ENCODE data around the gene UTS2R.
"Not testable (repeated sequence)": the region's sequence is repeated elsewhere in the genome, so short reads cannot be mapped to it uniquely, and the experiment has no call there.

UTS2R gene

DNA sequence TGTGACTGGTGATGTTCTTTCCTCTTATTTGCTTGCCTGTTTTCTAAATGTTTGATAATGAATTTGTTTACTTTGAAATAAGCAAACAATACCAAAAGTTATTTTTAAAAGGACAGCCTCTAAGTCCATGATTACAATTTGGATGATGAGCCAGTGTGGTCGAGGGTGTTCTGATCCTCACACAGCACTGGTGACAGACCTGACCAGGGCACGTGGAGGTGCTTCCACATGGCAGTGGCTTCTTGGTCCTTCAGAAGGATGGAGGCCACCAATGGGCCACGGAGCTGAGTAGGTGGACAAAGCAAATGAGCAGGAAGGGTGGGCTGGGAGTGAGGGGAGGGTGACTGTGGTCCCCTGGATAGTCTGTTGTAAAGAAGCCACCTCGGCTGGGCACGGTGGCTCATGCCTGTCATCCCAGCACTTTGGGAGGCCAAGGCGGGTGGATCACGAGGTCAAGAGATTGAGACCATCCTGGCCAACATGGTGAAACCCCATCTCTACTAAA lies 16.7 kb upstream of the UTS2R start:
- DNase-seq (ENCODE audit: low read depth), result no peak

DNA sequence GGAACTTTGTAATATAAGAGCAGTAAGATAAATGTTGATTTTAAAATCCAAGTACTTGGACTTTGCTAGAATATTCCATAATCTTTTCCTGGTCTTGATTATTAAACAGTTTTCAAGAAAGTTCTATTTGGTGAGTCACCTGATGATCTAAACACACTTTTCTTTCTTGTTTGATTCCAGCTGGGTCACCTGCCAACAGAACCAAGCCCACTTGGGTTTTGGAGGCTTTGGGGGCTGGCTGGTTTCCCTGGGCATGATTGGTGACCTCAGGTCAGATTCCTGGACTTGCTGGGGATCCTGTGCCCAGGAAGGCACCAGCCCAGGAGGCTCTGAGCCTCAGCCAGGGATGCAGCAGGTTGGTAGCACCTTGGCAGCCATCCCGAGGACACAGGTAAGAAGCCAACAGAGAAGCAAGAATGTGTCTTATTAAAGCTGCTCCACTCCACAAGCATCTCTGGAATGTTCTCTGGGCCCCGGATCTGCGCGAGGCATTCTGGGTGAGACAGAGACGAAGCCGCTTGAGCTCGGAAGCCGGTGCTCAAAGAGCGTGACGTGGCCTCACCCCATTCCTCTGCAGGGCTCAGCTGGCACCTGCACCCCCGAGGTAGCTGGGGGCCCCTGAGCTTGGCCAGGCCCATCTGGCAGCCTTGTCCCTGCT lies 15.7 kb upstream of the UTS2R start:
- DNase-seq (ENCODE audit: low read depth), result no peak

DNA sequence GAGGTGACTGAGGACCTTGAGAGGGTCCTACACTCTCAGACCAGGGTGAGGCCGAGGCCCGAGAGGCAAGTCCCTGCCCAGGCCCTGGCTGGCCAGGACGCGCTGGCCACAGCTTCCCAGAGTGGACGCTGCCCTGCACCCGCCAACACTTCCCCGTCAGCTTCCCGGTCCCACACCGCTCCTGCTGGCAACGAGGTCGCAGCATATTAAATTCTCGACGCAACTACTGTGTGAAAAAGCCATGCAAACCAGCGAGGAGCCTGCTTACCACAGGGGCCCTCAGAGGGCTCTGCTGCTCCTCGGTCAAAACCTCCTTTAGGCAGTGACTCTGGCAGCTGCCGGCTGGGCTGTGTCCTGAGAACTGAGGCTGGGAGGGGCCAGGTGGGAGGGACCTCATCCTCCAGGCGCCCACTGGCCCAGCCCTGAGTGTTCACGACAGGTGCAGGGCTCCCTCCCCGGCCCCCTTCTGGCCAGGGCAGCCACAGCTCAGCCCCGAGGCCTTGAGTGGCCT lies 14.7 kb upstream of the UTS2R start:
- no peak for DNase-seq (ENCODE audit: low read depth)

DNA sequence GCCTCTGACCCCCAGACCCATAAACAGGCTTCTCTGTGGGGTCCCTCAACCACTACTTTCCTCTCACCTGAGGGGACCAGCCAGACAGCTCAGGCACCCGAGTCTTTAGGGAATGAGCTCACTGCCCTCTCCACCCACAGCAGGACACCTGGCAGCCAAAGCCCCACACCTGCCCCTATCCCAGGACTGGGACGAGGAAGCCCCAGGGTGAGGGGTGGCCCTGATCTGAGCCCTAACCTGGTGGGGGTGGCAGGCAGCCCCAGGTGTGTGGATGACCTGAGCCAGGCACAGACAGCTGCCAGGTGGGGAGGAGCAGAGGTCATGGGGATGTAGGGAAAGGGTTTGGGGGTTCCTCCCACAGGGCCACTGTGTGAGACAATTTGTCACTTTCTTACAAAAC lies 14.2 kb upstream of the UTS2R start:
- no peak for DNase-seq (ENCODE audit: low read depth)

DNA sequence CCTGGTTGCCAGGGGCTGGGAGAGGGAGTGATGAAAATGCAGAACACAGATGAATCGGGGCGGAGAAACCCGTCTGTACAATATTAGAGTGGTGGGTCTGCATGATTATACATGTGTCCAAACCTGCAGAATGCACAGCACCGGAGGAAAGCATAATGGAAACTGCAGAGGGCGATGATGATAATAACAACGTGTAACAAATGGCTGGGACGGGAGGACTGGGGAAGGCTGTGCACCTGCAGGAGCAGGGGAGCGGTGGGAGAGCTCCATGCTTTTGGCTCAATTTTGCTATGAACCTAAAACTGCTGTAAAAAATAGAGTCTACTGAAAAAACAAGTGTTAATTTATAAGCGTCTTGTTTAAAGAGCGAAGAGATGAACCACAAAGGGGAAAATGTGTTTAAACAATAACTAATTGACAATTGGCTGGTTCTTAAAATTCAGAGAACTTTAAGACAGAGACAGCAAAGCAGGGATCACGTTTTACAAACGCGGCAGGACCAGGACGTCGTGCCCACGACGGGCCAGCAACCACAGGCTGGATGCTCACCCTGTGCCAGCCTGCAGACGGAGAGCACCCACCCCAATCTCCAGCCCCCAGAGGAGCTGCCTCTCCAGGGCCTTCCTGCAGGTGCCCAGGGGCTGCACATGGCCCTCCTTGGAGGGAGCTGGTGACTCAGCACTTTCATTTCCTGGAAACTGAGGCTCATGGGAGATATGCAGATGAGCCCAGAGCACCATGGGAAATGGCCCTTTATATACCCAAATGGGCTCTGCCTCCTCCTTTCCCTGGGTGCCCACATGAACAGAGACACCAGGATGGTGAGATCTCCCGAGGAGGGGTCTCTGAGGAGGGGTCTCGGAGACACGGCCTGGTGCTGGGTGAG lies 12.9 kb upstream of the UTS2R start, which contains the start of gene TEX19:
Gene TEX19 (plus strand): TSS at position 783 of the 886 bp plus-strand sequence. CDS start 2,904 bp downstream, outside the sequence.
- DNase-seq (ENCODE audit: low read depth), result no peak

DNA sequence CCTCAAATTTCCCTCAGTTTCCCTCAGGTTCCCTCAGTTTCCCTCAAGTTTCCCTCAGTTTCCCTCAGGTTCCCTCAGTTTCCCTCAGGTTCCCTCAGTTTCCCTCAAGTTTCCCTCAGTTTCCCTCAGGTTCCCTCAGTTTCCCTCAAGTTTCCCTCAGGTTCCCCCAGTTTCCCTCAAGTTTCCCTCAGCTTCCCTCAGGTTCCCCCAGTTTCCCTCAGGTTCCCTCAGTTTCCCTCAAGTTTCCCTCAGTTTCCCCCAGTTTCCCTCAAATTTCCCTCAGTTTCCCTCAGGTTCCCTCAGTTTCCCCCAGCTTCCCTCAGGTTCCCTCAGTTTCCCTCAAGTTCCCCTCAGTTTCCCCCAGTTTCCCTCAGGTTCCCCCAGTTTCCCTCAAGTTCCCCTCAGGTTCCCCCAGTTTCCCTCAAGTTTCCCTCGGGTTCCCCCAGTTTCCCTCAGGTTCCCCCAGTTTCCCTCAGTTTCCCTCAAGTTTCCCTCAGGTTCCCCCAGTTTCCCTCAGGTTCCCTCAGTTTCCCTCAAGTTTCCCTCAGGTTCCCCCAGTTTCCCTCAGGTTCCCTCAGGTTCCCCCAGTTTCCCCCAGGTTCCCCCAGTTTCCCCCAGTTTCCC lies 12.0 kb upstream of the UTS2R start:
- not testable (repeated sequence) for DNase-seq (ENCODE audit: low read depth)

DNA sequence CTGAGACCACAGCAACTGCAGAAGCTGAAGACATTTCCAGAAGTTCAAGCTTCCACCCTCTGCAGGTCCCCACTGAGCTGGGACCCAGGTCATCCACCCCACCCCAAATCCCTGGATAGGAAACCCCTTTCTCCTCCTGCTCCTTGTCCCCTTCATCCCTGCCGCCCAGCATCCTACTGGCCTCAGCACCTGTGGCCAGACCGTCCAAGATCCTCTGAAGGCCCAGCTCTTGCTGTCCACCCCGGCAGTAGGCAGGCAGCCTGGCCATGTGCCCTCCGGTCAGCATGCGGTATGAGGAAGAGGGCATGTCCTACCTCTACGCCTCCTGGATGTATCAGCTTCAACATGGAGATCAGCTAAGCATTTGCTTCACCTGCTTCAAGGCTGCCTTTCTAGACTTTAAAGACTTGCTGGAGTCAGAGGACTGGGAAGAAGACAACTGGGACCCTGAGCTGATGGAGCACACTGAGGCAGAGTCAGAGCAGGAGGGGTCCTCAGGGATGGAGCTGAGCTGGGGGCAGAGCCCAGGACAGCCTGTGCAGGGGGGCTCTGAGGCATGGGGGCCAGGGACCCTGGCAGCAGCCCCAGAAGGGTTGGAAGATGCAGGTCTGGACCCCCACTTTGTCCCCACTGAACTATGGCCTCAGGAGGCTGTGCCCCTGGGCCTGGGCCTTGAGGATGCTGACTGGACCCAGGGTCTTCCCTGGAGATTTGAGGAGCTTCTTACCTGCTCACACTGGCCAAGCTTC lies 9.5 kb upstream of the UTS2R start:
- no peak for DNase-seq (ENCODE audit: low read depth)

DNA sequence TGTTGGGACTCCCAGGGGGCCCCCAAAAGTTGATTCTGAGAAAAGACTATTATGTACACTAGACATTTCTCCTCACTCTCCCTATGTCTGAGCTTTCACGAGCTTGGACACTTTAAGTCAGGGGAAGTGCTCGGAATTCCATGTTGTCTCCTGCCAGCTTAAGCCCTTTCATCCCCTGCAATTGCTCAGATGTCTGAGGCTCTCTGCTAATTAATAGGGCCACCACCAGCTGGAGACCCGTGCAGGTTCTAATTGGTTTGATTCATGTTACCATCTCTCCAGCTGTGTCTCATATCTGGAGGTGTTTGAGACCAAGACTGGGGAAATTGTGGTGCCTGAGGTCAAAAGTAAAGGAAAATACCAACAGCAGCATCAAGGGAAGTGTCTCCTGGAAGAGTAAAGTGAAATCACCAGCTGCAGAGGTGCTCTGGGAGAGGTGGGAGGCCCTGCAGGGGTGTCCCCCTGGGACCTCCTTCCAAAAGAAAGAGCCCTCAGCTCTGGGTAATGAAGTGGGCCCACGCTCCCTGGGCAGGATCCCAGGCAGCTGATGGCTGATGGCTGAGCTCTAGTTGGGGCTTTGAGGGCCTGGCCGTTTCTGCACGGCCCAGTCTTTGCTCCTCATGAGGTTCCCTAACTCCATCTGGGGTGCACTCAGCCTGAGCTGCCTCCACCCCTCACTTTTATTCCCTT lies 5.8 kb upstream of the UTS2R start:
- no peak for DNase-seq (ENCODE audit: low read depth)

DNA sequence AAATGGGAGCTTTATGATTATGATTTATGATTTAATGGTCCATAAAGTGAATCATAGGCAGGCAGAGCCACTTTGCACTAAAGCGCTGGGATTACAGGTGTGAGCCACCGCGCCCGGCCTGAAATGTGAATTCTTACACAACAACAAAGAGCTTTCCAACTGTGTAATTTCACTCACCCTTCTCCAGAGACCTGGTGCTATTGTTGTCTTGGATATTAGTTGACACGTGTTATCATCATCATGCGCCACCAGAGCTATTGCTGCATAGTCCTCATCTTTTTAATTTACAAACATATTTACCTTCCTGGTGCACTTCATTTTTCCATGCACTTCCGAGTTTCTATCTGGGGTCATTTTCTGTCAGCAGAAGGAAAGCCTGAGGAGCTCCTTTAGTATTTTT lies 4.8 kb upstream of the UTS2R start:
- no peak for DNase-seq (ENCODE audit: low read depth)

DNA sequence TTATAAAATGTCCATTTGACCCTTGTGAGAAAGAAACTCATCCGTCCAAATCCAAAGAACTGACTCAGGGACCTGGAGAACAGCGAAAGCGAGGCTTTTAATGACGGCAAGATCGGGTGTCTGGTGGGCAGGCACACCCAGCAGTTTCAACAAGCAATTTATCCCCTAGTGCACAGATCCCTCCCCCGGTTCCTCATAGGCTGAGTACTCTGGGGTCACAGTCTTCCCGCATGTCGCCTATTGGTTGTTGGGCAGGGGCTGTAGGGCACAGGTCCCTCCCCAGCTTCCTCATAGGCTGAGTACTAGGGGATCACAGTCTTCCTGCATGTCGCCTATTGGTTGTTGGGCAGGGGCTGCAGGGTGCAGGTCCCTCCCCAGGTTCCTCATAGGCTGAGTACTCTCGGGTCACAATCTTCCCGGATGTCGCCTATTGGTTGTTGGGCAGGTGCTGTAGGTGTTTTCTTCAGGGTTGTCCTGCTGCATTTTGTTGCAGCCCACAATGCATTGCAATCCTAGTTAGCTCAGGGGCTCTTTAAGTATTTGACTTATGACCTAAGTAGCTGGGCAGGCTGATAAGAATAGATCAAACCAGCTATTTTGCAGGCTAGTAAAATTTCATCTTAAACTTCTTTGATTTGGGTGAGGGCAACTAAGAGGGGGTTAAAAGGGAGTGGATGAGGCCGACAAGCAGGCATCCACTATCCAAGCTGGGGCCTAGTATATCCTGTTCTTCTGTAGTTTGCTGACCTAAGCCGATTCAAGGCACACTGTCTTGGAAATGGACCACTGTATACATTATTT lies 3.6 kb upstream of the UTS2R start:
- DNase-seq (ENCODE audit: low read depth), result no peak

DNA sequence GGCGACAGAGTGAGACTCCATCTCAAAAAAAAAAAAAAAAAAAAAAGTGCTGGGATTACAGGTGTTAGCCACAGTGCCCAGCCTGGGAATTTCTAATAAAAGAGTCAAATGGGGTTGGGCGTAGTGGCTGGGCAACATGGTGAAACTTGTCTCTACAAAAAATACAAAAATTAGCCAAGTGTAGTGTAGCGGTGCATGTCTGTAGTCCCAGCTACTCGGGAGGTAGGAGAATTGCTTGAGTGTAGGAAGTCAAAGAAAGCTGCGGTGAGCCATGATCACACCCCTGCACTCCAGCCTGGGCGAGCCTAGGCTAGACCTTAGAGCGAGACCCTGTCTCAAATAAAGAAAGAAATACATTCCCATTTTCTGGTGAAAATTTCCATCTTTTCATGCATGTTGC lies 2.4 kb upstream of the UTS2R start:
- DNase-seq (ENCODE audit: low read depth), result no peak

DNA sequence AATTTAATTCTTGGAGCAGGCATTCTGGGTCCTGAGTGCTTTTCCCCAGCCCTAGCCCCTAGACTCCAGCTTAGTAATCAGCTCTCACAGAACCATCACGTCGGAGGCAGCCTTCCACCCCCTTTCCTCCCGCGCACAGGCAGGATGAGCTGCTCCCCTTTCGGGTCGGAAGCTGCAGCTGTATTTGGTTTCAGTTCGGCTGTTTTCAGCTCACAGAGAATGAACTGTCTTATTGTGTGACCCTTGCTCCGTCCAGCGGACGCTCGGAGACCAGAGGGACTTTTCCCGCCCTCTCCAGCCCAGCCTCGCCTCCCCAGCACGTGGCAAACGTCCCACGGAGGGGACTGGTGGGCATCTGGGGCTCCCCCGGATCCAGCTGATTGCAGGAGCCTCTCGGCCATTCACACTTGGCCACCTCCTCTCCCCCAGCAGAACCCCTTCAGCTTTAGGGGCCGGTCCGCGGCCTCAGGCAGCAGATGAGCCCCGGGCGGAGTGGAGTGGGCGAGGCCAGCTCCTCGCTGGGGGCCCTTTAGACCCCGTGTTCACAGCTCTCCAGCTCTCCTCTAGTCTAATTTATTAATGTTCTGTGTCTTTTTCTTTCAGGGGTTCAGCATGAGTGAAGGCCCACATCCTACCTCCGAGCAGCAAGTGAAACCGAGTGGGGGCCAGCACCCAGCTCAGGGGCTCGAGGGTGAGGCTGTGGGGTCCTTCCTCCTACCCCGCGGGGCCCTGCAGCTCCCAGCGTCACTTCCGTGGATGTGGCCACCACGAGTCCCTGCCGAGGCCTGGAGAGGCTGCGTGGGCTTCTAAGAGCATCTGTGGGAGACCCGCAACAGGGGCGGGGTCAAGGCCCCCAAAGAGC lies 863 bp upstream of the UTS2R start:
- peak; percentile 11 for DNase-seq (ENCODE audit: low read depth)

DNA sequence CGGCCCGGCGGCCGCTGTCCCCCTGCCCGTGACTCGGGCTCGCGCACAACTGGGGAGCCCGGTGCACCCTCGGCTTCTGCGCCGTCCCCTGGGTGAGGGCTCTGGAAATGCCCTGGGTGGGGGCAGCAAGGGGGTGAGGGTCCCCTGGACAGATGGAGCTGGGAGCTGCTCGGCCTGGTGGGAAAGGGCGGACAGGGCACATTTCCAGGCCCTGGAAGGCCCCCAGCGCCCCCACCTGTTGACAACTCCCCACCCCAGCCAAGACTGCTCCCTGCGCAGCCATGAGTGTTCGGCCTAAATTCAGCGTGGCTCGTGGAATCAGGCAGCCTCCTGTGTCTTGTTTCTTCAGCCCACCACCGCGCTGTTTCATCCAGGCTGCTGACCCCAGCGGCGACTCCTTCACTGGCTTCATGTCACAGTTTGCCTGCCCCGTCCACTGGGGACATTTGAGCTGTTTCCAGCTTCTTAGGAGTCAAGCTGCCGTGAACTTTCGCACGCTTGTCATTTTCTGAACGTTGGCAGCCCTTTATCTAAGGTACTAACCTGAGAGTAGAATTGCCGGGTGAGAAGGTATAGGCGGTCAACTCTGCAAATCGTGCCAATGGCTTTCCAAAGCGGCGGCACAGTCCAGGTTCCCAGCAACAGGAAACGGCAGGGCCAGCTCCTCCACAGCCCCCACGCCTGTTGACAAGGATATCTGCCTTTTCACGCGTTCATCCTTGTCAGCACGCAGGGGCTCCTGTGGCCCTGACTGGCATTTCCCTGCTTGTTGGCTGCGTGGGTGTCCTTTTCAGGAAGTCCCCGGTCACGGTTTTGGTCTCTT lies 895 bp downstream of the UTS2R start:
- DNase-seq (ENCODE audit: low read depth), result no peak

DNA sequence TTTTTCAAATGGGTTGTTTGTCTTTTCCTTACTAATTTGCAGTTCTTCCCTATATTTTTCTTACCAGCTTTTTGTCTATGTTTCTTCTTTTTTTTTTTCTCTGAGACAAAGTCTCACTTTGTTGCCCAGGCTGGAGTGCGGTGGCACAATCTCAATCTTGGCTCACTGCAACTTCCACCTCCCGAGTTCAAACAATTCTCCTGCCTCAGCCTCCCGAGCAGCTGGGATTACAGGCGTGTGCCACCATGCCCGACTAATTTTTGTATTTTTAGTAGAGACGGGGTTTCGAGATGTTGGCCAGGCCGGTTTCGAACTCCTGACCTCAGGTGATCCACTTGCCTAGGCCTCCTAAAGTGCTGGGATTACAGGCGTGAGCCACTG lies 1.5 kb downstream of the UTS2R start:
- not testable (repeated sequence) for DNase-seq (ENCODE audit: low read depth)

DNA sequence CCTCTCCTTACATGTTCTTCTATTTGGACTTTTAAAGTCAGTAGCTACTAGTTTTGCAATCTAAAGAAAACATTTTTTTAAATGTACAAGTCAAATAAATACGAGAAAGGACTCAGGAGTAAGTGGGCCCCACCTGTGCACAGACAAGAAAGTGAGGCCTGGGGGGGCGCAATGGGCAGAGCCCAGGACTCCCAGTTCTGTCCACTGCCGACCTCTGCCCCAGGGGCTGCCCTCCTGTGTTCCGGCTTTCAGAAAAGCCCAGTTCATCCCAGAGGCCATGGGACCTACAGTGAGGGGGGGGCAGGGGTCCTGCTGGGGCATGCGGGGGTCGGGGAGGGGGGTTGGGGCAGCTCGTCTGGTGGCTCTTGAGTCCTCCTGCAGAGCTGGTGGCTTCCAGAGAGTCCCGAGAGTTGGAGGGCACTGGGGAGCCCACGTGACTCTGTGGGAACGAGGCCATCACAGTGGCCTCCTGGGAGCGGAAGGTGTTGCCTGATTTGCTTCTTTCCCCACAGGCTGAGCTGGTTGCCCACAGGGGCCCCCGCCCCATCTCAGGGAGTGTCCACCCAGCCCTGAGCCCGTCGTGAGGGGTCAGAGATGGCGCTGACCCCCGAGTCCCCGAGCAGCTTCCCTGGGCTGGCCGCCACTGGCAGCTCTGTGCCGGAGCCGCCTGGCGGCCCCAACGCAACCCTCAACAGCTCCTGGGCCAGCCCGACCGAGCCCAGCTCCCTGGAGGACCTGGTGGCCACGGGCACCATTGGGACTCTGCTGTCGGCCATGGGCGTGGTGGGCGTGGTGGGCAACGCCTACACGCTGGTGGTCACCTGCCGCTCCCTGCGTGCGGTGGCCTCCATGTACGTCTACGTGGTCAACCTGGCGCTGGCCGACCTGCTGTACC lies 2.4 kb downstream of the UTS2R start:
- no peak for DNase-seq (ENCODE audit: low read depth)

DNA sequence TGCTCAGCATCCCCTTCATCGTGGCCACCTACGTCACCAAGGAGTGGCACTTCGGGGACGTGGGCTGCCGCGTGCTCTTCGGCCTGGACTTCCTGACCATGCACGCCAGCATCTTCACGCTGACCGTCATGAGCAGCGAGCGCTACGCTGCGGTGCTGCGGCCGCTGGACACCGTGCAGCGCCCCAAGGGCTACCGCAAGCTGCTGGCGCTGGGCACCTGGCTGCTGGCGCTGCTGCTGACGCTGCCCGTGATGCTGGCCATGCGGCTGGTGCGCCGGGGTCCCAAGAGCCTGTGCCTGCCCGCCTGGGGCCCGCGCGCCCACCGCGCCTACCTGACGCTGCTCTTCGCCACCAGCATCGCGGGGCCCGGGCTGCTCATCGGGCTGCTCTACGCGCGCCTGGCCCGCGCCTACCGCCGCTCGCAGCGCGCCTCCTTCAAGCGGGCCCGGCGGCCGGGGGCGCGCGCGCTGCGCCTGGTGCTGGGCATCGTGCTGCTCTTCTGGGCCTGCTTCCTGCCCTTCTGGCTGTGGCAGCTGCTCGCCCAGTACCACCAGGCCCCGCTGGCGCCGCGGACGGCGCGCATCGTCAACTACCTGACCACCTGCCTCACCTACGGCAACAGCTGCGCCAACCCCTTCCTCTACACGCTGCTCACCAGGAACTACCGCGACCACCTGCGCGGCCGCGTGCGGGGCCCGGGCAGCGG lies 3.2 kb downstream of the UTS2R start:
- DNase-seq (ENCODE audit: low read depth), result no peak

All from activated T-cell treated with anti-CD3 and anti-CD28 coated beads for 24 hours (primary cell).